ENCODE data around the gene IGFLR1.

IGFLR1 gene

DNA sequence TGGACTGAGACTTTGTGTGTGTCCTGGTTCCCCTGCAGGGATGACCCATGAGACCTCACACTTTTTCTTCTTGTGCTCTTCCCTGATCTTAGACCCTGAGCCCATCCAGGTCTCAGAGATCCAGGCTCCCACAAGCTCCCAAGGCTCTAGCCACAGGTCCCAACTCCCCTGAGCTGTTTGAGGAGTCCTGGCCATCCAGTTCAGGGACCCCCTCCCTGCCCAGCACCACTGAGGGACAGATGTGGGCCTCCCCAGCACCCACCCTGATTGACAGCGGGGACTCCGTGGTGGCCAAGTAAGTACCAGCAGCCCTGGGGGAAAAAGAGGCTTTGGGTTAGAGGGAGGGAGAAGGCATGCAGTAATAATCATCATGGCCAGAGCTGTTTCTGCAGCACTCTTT is 17.4 kb upstream of the IGFLR1 start:
- peaks cover 15% of the 10 kb centered on the region for H3K36me3 ChIP-seq (ENCODE audit: control insufficient read depth, low read depth, low read length)
- no peak overlapping the region for H3K27ac ChIP-seq (ENCODE audit: low read length)
- no peaks in the 10 kb centered on the region for H3K27me3 ChIP-seq (ENCODE audit: control insufficient read depth, insufficient read depth, low read length)
- no peaks in the 10 kb centered on the region for H3K9me3 ChIP-seq (ENCODE audit: control insufficient read depth, low read depth, low read length)
- H3K4me3 ChIP-seq (ENCODE audit: low read length), result no peak overlapping the region
- no peak overlapping the region for H3K9ac ChIP-seq (ENCODE audit: low read length)
- H3K4me1 ChIP-seq (ENCODE audit: control insufficient read depth, low read depth, low read length), result peaks cover 4% of the 10 kb centered on the region

- H3K9ac ChIP-seq (ENCODE audit: low read length), result peak within 1 kb of the TSS; percentile 98
- no peaks in the 10 kb centered on the region for H3K9me3 ChIP-seq (ENCODE audit: control insufficient read depth, low read depth, low read length)
- peak within 1 kb of the TSS; percentile 100 for H3K4me3 ChIP-seq (ENCODE audit: low read length)
- H3K27me3 ChIP-seq (ENCODE audit: control insufficient read depth, insufficient read depth, low read length), result no peaks in the 10 kb centered on the region
- H3K4me1 ChIP-seq (ENCODE audit: control insufficient read depth, low read depth, low read length), result peaks cover 4% of the 10 kb centered on the region
- peaks cover 8% of the 10 kb centered on the region for H3K36me3 ChIP-seq (ENCODE audit: control insufficient read depth, low read depth, low read length)
- peak within 1 kb of the TSS; percentile 98 for H3K27ac ChIP-seq (ENCODE audit: low read length)
Observed at GRCh38 chr19:35757749-35758608, 15.7 kb upstream of the IGFLR1 start, which contains the start of gene PROSER3. Gene PROSER3 (plus strand): TSS chr19:35758176. CDS start chr19:35758216, 40 bp downstream.

GRCh38 chr19:35757231-35757748 is 15.0 kb upstream of the IGFLR1 start:
- peak overlapping the region; percentile 100 for H3K4me3 ChIP-seq (ENCODE audit: low read length)
- H3K27me3 ChIP-seq (ENCODE audit: control insufficient read depth, insufficient read depth, low read length), result no peaks in the 10 kb centered on the region
- peak overlapping the region; percentile 70 for H3K9ac ChIP-seq (ENCODE audit: low read length)
- no peaks in the 10 kb centered on the region for H3K9me3 ChIP-seq (ENCODE audit: control insufficient read depth, low read depth, low read length)
- peaks cover 7% of the 10 kb centered on the region for H3K36me3 ChIP-seq (ENCODE audit: control insufficient read depth, low read depth, low read length)
- H3K27ac ChIP-seq (ENCODE audit: low read length), result peak overlapping the region; percentile 30
- peaks cover 4% of the 10 kb centered on the region for H3K4me1 ChIP-seq (ENCODE audit: control insufficient read depth, low read depth, low read length)

DNA sequence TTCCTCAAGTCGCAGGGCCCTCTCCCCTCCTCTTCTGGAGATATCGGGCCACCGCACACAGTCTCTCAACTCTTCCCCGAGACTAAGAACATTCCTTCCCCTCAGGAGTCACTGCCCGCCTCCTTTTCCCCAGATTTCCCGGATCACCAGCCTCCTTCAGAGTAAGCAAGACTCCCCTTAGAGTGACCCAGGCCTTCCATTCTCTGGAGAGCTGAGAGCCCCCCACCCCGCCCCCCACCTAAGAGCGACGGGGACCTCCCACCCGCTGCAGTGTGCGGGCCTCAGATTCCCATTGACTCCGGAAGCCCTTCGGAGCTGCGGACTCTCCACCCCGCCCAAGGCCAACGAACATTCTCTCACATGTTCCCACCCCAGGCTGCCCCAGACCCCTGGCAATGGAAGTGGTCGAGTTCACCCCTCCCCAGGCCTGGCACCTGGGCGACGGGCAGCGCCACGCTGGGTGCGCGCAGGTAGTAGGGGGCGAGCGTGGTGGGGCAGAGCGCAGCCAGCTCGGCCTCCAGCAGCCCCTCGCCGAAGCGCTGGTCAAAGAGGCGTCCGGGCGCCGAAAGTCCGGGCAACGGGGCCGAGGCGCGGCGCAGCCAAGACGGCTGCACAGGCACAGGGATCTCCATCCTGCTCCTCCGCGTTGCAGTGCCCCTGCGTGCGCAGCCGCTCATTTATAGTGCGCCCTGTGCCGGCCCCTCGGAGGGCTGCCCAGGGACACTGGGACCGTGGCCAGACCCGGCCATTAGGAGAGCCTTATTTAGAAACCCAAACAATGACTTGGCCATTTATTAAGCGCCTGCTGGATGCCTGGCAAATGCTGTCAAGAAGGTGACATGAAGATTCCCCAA is 14.4 kb upstream of the IGFLR1 start, which contains the start of gene HSPB6:
TSS of gene HSPB6 (minus strand) at position 653 of the 854 bp plus-strand sequence. CDS start at position 632, 21 bp downstream.
- H3K9me3 ChIP-seq (ENCODE audit: control insufficient read depth, low read depth, low read length), result no peaks in the 10 kb centered on the region
- peak within 1 kb of the TSS; percentile 70 for H3K9ac ChIP-seq (ENCODE audit: low read length)
- no peaks in the 10 kb centered on the region for H3K27me3 ChIP-seq (ENCODE audit: control insufficient read depth, insufficient read depth, low read length)
- H3K4me1 ChIP-seq (ENCODE audit: control insufficient read depth, low read depth, low read length), result peaks cover 4% of the 10 kb centered on the region
- no peaks in the 10 kb centered on the region for H3K36me3 ChIP-seq (ENCODE audit: control insufficient read depth, low read depth, low read length)
- peak within 1 kb of the TSS; percentile 100 for H3K4me3 ChIP-seq (ENCODE audit: low read length)
- H3K27ac ChIP-seq (ENCODE audit: low read length), result peak within 1 kb of the TSS; percentile 30

GRCh38 chr19:35755550-35756376 is 13.5 kb upstream of the IGFLR1 start:
- peaks cover 4% of the 10 kb centered on the region for H3K4me1 ChIP-seq (ENCODE audit: control insufficient read depth, low read depth, low read length)
- H3K9me3 ChIP-seq (ENCODE audit: control insufficient read depth, low read depth, low read length), result no peaks in the 10 kb centered on the region
- no peak overlapping the region for H3K4me3 ChIP-seq (ENCODE audit: low read length)
- H3K36me3 ChIP-seq (ENCODE audit: control insufficient read depth, low read depth, low read length), result no peaks in the 10 kb centered on the region
- H3K27me3 ChIP-seq (ENCODE audit: control insufficient read depth, insufficient read depth, low read length), result no peaks in the 10 kb centered on the region
- no peak overlapping the region for H3K9ac ChIP-seq (ENCODE audit: low read length)
- H3K27ac ChIP-seq (ENCODE audit: low read length), result no peak overlapping the region

DNA sequence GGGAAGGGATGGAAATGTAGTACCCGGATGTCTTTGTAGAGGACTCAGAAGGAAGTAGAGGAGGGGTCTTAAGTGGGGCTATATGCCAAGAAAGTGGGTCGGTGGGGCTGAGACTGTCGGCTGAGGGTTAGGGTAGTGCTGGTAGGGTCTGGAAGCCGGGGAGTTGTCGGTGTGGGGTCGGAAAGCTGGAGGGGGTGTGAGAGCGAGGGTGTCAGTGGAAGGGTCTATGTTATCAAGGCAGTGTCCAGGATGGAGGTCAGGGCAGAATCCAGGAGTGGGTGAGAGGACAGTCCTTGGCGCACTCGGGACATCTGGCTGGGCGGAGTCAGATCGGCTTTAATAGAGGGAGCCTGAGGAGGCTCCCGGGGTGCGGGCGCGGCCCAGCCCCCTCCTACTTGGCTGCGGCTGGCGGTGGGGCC is 12.9 kb upstream of the IGFLR1 start:
- no peak overlapping the region for H3K4me3 ChIP-seq (ENCODE audit: low read length)

GRCh38 chr19:35754370-35755130 is 12.3 kb upstream of the IGFLR1 start:
- Histone ChIP-seq H3K9me3 (ENCODE audit: control insufficient read depth, low read depth, low read length) (no peaks in the 10 kb centered on the region), H3K27ac (ENCODE audit: low read length) (no peak overlapping the region), H3K4me1 (ENCODE audit: control insufficient read depth, low read depth, low read length) (peaks cover 4% of the 10 kb centered on the region), H3K36me3 (ENCODE audit: control insufficient read depth, low read depth, low read length) (no peaks in the 10 kb centered on the region), H3K9ac (ENCODE audit: low read length) (no peak overlapping the region), H3K4me3 (ENCODE audit: low read length) (no peak overlapping the region), H3K27me3 (ENCODE audit: control insufficient read depth, insufficient read depth, low read length) (no peaks in the 10 kb centered on the region)

More for the DNA sequence above, 12.9 kb upstream of the IGFLR1 start:
- Histone ChIP-seq H3K36me3 (ENCODE audit: control insufficient read depth, low read depth, low read length) (no peaks in the 10 kb centered on the region), H3K27me3 (ENCODE audit: control insufficient read depth, insufficient read depth, low read length) (no peaks in the 10 kb centered on the region), H3K4me1 (ENCODE audit: control insufficient read depth, low read depth, low read length) (peaks cover 4% of the 10 kb centered on the region), H3K27ac (ENCODE audit: low read length) (no peak overlapping the region), H3K9me3 (ENCODE audit: control insufficient read depth, low read depth, low read length) (no peaks in the 10 kb centered on the region), H3K9ac (ENCODE audit: low read length) (no peak overlapping the region)

- Histone ChIP-seq H3K27ac (ENCODE audit: low read length) (no peak overlapping the region), H3K36me3 (ENCODE audit: control insufficient read depth, low read depth, low read length) (no peaks in the 10 kb centered on the region), H3K4me1 (ENCODE audit: control insufficient read depth, low read depth, low read length) (peaks cover 4% of the 10 kb centered on the region), H3K27me3 (ENCODE audit: control insufficient read depth, insufficient read depth, low read length) (no peaks in the 10 kb centered on the region), H3K9ac (ENCODE audit: low read length) (no peak overlapping the region), H3K9me3 (ENCODE audit: control insufficient read depth, low read depth, low read length) (no peaks in the 10 kb centered on the region), H3K4me3 (ENCODE audit: low read length) (no peak overlapping the region)
Observed at GRCh38 chr19:35753634-35754369, 11.6 kb upstream of the IGFLR1 start.

- Histone ChIP-seq H3K4me3 (ENCODE audit: low read length) (no peak overlapping the region), H3K36me3 (ENCODE audit: control insufficient read depth, low read depth, low read length) (no peaks in the 10 kb centered on the region), H3K27ac (ENCODE audit: low read length) (no peak overlapping the region), H3K9me3 (ENCODE audit: control insufficient read depth, low read depth, low read length) (no peaks in the 10 kb centered on the region), H3K9ac (ENCODE audit: low read length) (no peak overlapping the region), H3K27me3 (ENCODE audit: control insufficient read depth, insufficient read depth, low read length) (no peaks in the 10 kb centered on the region), H3K4me1 (ENCODE audit: control insufficient read depth, low read depth, low read length) (peaks cover 4% of the 10 kb centered on the region)
Observed at GRCh38 chr19:35752746-35753350, 10.6 kb upstream of the IGFLR1 start.

Data from iPS-18a (cell line).